Fibroblast of skin of back (primary cell): ENCODE measurements around the gene POLE.

Experiments
- DNase-seq: peaks from one replicate; pipeline ENCODE4 v3.0.0-alpha.2; 2013

POLE gene

GRCh38 chr12:132575661-132576060 is 111.5 kb downstream of the POLE start:
- DNase-seq = no peak

- no peak for DNase-seq
These were observed 112.7 kb downstream of the POLE start for GRCh38 chr12:132574271-132574996.
